ENCODE data around the gene CYB5R4. TPM values are rescaled to one million over a fixed set of nuclear protein-coding genes. Genes with fewer than 3 reads are reported as not detected.

CYB5R4 gene
- total RNA-seq, 2 donors from 2014 or later = 29.0 to 39.3 TPM

DNA sequence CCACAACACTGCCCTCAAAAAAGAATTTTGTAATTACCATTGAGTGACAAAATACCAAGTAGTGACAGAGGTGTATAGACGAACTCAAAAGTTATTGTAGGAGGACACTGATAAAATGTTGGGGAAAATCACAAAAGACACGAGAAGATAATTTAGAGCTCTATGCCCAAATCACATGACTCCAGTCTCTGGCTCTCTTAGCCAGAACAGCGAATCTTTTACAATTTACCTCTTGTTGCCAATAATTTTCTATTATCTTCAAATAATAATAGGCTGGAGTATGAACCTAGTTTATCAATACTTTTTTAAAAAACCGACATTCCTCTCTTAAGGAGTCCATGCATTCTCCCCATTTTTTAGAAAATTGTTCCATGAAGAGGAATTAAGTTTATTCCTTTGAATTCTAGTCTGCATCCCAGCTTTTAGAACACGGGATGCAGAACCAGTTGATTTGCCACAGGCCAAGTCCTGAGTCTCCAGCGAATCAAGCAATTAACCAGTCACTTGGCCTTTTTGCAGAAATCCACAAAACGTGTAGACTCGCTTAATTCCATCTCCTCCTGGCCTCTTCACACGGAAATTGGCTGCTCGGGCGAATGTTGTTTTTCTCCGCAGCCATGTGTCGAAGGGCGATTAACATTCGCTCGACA lies 6.8 kb upstream of the CYB5R4 start:
- ATAC-seq (no peak), DNase-seq (ENCODE audit: low spot score) (no peak)
- Mint-ChIP-seq H3K36me3 (no peaks in the 10 kb centered on the region), H3K27me3 (peaks cover 52 to 70% of the 10 kb centered on the region in 2 donors), H3K4me1 (ENCODE audit: low read depth in 2 of 2) (peaks cover 0 to 2% of the 10 kb centered on the region in 2 donors), H3K4me3 (no peak overlapping the region), H3K9me3 (no peaks in the 10 kb centered on the region), H3K27ac (no peak overlapping the region)

DNA sequence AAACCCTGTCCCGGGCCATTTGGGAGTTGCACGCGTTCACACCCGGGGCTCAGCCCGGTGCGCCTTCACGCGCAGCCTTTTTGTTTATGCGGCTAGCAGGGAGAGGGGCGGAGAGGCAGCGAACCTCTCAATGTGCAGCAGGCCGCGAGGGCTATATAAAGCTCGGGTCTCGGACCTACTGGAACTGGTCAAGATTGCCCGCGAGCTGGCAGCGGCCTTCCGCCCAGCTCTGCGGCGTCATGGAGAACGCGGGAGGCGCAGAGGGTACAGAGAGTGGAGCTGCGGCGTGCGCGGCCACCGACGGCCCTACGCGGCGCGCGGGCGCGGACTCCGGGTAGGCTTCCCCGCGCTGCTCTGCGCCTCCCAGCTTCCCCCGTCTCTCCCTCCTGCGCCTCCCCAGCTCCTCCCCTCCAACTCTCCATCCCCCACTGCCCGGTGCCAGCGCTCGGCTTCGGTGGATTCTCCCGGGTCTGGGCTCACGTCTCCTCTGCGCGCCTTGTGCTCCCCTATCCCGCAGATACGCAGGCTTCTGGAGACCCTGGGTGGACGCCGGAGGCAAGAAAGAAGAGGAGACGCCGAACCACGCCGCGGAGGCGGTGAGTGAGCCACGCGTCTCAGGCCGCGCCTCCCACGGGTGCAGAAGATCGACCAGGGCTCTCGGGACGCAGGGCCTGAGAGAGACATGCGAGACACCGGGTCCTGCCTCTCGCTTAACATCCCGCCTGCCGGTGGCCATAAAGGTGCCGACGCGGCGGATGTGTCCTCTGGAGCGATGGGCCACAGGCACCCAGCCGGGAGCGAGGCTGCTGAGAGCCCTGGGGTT lies 6.1 kb upstream of the CYB5R4 start, which contains the start of gene RIPPLY2:
Gene RIPPLY2 (plus strand): TSS at position 183 of the 823 bp plus-strand sequence. CDS start 57 bp downstream, at position 240.
- peak; percentile 60 to 63 for ATAC-seq
- H3K27me3 Mint-ChIP-seq = peaks cover 50 to 65% of the 10 kb centered on the region in 2 donors
- H3K4me3 Mint-ChIP-seq = no peak within 1 kb of the TSS
- no peak for DNase-seq (ENCODE audit: low spot score)
- no peak within 1 kb of the TSS for H3K27ac Mint-ChIP-seq
- H3K4me1 Mint-ChIP-seq (ENCODE audit: low read depth in 2 of 2) = peaks cover 0 to 2% of the 10 kb centered on the region in 2 donors
- no peaks in the 10 kb centered on the region for H3K36me3 Mint-ChIP-seq
- no peaks in the 10 kb centered on the region for H3K9me3 Mint-ChIP-seq

DNA sequence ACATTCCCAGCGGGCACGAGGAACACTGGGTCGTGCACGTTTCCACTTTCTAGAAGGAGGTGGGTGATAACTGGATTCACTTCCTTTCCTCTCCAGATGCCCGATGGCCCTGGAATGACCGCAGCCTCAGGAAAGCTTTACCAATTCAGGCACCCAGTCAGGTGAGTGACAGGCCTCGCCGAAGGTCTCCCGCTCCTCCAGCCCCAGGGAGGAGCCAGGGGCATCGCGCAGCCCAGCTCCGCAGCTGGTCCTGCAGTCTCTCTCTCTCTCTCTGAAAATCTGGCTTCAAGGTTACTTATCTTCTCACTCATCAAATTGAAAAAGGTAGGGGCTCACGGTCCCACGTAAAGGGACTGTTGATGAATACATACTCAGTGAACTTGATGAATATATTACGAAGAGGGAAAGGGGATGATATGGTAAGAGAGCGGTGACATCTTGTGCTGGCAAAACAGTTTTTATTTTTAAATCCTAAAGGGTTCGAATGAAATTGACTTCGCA lies 5.4 kb upstream of the CYB5R4 start:
- Mint-ChIP-seq H3K4me3 (no peak overlapping the region), H3K27ac (no peak overlapping the region)
- no peak for DNase-seq (ENCODE audit: low spot score)

DNA sequence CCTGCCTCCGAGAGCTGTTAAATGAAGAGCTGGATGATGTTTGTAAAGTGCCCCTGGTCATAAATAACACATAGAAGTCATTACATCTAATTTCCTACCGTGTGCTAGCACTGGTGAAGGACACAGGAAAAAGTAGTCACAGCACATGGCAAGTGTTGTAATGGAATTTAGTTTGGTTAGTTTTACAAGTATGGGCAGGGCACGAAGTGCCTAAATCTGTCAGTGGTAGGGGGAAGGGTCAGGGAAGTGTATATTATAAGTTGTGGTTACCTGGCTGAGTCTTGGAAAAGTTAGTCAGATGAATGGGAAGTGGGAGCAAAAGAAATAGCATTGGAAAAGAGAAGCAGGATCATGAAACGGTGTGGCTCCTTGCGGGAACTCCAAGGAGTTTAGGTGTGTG lies 4.7 kb upstream of the CYB5R4 start:
- Mint-ChIP-seq H3K4me3 (no peak overlapping the region), H3K4me1 (ENCODE audit: low read depth in 2 of 2) (peaks cover 9 to 11% of the 10 kb centered on the region in 2 donors), H3K27ac (no peak overlapping the region), H3K27me3 (peaks cover 39 to 51% of the 10 kb centered on the region in 2 donors), H3K36me3 (no peaks in the 10 kb centered on the region), H3K9me3 (no peaks in the 10 kb centered on the region)
- DNase-seq (ENCODE audit: low spot score) = no peak
- no peak for ATAC-seq

More for the DNA sequence above, 5.4 kb upstream of the CYB5R4 start:
- Mint-ChIP-seq H3K4me1 (ENCODE audit: low read depth in 2 of 2) (peaks cover 4 to 6% of the 10 kb centered on the region in 2 donors), H3K27me3 (peaks cover 45 to 58% of the 10 kb centered on the region in 2 donors), H3K9me3 (no peaks in the 10 kb centered on the region), H3K36me3 (no peaks in the 10 kb centered on the region)
- peak in 1 of 2 donors; percentile 45 for ATAC-seq

DNA sequence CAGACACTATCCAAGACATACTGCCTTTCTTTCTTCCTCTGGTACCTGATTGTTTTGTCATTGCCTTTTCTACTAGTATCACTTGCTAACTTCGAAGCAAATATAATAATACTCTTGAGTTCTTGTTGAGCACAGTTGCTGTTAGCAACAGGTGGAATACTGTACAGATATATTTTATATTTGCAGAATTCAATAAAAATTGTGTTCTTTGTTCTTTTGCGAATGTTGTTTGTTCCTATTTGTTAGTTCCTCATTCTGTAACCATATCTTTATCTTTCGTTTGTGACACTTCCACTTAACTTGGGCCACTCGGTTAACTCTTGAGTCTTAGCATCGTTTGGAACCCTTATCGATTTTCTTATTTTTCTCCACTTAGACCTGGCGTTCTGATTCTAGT lies 868 bp downstream of the CYB5R4 start:
- DNase-seq (ENCODE audit: low spot score) (no peak), ATAC-seq (no peak)
- peaks cover 4% of the 10 kb centered on the region for H3K36me3 Mint-ChIP-seq
- peaks cover 9 to 13% of the 10 kb centered on the region in 2 donors for H3K27me3 Mint-ChIP-seq
- peak overlapping the region; percentile 97 for H3K4me3 Mint-ChIP-seq
- peaks cover 2% of the 10 kb centered on the region for H3K9me3 Mint-ChIP-seq
- H3K27ac Mint-ChIP-seq = peak overlapping the region; percentile 77 to 93
- peaks cover 32 to 38% of the 10 kb centered on the region in 2 donors for H3K4me1 Mint-ChIP-seq (ENCODE audit: low read depth in 2 of 2)

DNA sequence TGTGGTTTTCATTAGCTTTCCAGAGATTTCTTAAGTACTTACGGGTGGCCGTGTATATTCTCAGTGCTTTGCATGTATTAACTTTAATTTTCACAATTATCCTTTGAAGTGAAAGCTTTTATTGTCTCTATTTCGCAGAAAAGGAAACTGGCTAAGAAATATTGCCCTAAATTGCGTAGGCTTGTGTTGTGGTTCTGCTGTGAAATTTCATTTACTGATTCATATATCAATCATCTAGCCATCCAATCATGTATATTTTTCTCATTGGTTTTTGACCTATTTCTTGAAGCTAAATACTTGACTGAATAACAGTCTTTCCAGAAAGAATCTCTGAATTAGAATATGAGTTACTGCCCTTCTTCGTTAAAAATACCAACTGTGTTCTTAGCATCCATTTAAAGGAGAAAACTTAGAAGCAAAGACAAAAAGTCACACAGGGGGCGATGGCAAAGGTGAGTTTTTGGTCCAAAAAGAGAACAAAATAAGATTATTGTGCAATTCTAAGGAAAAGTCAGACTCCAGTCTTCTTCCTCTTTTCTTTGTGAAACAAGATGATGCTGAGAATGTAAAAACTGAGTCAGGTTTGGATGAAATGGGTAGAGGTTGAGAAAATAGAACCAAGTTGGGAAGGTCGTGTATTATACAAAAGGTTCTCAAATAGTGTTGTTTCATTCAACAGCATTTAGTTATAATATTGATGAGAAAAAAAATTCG lies 1.4 kb downstream of the CYB5R4 start:
- Mint-ChIP-seq H3K9me3 (peaks cover 2% of the 10 kb centered on the region), H3K27ac (peak overlapping the region; percentile 77 to 93), H3K4me1 (ENCODE audit: low read depth in 2 of 2) (peaks cover 32 to 38% of the 10 kb centered on the region in 2 donors), H3K4me3 (peak overlapping the region; percentile 97), H3K27me3 (peaks cover 5 to 8% of the 10 kb centered on the region in 2 donors), H3K36me3 (peaks cover 4% of the 10 kb centered on the region)
- ATAC-seq (no peak), DNase-seq (ENCODE audit: low spot score) (no peak)

DNA sequence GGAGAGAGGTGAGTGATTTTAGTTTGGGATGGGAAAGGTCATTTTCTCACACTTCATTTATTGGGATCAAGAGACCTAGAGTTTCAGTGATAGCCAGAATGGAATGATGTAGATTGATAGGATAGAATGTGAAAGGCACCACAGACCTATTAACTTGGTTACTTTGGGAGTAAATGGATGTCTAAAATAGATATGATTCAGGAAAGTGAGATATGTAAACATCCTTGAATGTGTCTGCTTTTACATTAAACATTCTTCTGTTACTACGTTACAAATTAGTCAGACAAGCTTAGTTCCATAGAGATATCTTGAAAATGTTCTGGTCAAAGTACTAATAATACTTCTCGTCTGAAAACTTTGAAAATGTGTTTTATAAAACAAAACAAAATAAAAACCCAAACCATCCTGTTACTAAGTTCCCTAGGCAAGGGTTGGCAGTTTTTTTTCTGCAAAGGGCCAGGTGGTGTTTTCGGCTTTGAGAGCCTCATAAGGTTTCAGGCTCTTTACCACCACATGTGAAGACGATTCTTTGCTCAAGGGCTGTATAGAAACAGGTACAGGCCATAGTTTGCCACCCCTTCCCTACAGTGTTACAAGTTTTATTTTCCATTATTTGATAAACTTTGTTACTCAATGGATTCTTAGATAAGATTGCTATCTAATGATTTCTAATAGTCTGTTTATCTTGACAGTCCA lies 3.4 kb downstream of the CYB5R4 start:
- DNase-seq (ENCODE audit: low spot score) (no peak), ATAC-seq (no peak)
- Mint-ChIP-seq H3K27ac (no peak overlapping the region), H3K27me3 (no peaks in the 10 kb centered on the region), H3K4me1 (ENCODE audit: low read depth in 2 of 2) (peaks cover 39 to 46% of the 10 kb centered on the region in 2 donors), H3K36me3 (peaks cover 14% of the 10 kb centered on the region), H3K4me3 (no peak overlapping the region), H3K9me3 (peaks cover 2% of the 10 kb centered on the region)

DNA sequence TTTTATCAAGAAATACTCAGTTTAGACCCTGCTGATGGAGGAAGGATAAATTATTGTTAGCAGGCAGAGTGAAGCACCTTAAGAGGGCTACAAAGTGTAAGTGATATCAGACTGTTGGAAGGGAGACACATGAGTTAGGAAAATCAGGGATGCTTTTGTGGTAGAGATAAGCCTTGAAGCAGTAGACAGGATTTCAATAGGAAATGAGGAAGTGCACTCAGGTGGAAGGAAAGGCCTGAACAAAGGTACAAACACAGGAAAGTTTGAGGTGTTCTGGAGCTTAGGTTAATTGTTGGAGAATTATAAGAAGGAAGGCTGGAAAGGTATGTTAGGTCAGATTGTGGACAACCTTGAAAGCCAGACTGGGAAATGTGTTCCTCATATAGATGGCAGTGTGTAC lies 7.6 kb downstream of the CYB5R4 start:
- no peaks in the 10 kb centered on the region for H3K27me3 Mint-ChIP-seq
- no peak overlapping the region for H3K4me3 Mint-ChIP-seq
- no peak overlapping the region for H3K27ac Mint-ChIP-seq
- DNase-seq (ENCODE audit: low spot score) (no peak), ATAC-seq (no peak)
- H3K4me1 Mint-ChIP-seq (ENCODE audit: low read depth in 2 of 2) = peaks cover 20 to 23% of the 10 kb centered on the region in 2 donors
- H3K9me3 Mint-ChIP-seq = no peaks in the 10 kb centered on the region
- peaks cover 9% of the 10 kb centered on the region for H3K36me3 Mint-ChIP-seq

DNA sequence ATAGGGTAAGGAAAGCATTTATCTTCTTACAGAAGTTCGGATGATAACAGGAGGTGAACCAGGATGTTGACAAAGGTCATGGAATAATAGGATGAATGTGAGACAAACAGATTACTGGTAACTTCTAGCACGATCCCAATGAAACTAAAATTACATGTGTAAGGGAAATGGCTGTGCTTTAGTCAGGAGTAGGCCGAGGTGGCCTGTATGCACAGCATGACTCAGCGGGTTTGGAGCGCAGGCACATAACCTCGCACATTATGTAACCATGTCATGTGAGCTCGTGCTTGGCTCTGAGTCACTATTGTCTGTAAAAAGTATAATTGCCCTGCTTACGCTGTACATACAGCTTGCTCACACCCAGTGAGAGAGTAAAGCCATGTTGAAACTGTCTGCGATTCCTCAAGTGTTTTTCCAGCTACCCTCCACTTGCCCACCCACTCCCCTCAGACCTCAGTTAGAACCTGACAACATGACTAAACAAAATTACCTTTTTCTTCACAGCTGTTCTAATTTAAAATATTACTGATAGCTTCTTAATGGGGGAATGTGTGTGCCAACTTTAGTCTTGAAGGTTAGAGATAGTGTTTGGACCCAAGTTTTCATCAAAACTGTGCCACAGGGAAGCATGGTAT lies 8.2 kb downstream of the CYB5R4 start:
- no peak overlapping the region for H3K27ac Mint-ChIP-seq
- H3K27me3 Mint-ChIP-seq = no peaks in the 10 kb centered on the region
- H3K36me3 Mint-ChIP-seq = peaks cover 9% of the 10 kb centered on the region
- no peak overlapping the region for H3K4me3 Mint-ChIP-seq
- ATAC-seq = peak; percentile 71 to 72
- DNase-seq (ENCODE audit: low spot score) = no peak
- peaks cover 20 to 24% of the 10 kb centered on the region in 2 donors for H3K4me1 Mint-ChIP-seq (ENCODE audit: low read depth in 2 of 2)
- no peaks in the 10 kb centered on the region for H3K9me3 Mint-ChIP-seq

DNA sequence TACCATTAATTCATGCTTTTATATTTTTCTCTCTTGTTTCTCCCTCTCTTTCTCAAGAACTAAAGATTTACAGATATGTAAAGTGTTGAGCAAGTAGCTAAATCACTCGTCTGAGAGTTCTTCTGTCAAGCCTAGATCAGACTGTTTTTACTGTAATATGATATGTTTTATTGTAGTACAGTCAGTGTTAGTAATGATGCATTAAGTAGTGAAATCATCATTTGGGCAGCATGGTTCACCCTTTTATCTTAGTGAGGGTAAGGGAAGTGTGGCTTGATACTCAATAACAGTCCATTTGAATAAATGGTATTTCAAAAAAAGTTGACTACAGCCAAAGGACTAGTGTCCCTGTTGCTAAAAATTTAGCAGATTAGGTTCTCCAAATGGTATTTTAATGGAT lies 9.2 kb downstream of the CYB5R4 start:
- H3K27me3 Mint-ChIP-seq = no peaks in the 10 kb centered on the region
- H3K36me3 Mint-ChIP-seq = peaks cover 9% of the 10 kb centered on the region
- no peaks in the 10 kb centered on the region for H3K9me3 Mint-ChIP-seq
- H3K27ac Mint-ChIP-seq = no peak overlapping the region
- peaks cover 27% of the 10 kb centered on the region in 2 donors for H3K4me1 Mint-ChIP-seq (ENCODE audit: low read depth in 2 of 2)
- DNase-seq (ENCODE audit: low spot score) = no peak
- no peak overlapping the region for H3K4me3 Mint-ChIP-seq
- no peak for ATAC-seq

DNA sequence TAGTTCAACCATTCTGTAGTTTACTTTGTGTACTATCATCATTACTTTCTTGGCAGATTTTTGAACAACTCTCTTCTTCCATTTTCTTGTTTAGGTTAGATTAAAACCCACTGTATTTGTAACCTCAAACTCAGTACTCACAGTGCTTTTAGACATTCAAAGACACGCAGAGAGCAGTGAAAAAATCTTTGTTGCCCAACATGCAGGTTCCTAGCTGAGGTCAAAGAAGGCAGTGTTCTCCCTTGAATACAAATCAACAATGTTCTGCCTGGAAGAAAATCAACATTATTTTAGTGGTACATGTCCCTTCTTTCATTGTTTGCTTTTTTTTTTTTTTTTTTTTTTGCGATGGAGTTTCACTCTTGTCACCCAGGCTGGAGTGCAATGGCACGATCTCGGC lies 11.2 kb downstream of the CYB5R4 start:
- no peak overlapping the region for H3K4me3 Mint-ChIP-seq
- H3K27me3 Mint-ChIP-seq = no peaks in the 10 kb centered on the region
- ATAC-seq = no peak
- no peak overlapping the region for H3K27ac Mint-ChIP-seq
- no peaks in the 10 kb centered on the region for H3K9me3 Mint-ChIP-seq
- peaks cover 9% of the 10 kb centered on the region for H3K36me3 Mint-ChIP-seq
- no peak for DNase-seq (ENCODE audit: low spot score)
- H3K4me1 Mint-ChIP-seq (ENCODE audit: low read depth in 2 of 2) = peaks cover 33 to 34% of the 10 kb centered on the region in 2 donors

DNA sequence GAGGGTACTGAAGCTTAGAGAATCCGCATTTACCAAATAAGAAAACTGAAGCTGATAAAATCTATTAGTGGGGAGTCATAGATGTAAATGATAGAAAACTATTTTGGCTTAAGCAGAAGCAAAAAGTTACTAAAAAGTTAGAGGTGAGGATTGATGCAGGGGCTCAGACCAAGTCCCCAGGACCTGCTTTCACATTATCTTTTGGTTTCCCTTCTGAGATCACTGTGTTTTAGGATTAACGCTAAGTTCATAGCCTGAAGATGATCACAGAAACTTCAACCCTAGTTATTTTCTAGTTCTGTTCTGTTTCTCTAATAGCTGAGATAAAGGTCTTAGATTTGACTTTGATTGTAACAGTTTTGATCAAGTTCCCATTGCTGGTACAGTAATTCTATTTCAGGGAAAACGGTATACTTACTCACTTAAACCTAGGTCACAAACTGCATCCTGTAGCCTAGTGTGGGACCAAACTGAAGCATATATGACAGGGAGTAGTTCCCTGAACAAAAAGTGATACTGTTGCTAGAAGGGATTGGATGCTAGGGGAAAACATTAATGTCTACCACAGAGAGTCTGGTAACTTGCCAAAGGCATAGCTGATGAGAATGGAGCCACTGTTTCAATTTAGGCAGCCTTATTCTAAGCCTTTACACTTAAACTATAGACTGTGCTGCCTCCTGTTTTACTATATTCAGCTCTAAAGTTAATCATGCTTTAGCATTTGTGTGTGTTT lies 13.1 kb downstream of the CYB5R4 start:
- ATAC-seq = no peak
- H3K9me3 Mint-ChIP-seq = no peaks in the 10 kb centered on the region
- H3K4me1 Mint-ChIP-seq (ENCODE audit: low read depth in 2 of 2) = peaks cover 32% of the 10 kb centered on the region in 2 donors
- H3K27ac Mint-ChIP-seq = no peak overlapping the region
- no peak overlapping the region for H3K4me3 Mint-ChIP-seq
- DNase-seq (ENCODE audit: low spot score) = no peak
- H3K27me3 Mint-ChIP-seq = no peaks in the 10 kb centered on the region
- peaks cover under 1% of the 10 kb centered on the region for H3K36me3 Mint-ChIP-seq
